H1 (cell line): ENCODE measurements around the gene MAN1C1. TPM values are rescaled to one million over a fixed set of nuclear protein-coding genes. Genes with fewer than 3 reads are reported as not detected.

ENCODE experiments used
- POLR2AphosphoS5 ChIP-seq: IDR thresholded peaks from 2 replicates; pipeline ENCODE4 v1.6.1; 2011; ENCODE audit warnings: low read depth, low read length
- polyA plus RNA-seq, 7 experiments: library from polyadenylated mRNA; depleted of rRNA in 3 of 7; stranded (reverse) in 5 of 7; unstranded in 2 of 7; fragments of >200 nt in 5 of 7; fragments of 200-250 nt in 2 of 7; gene quantifications; 1 replicate in 5 of 7; 2 replicates in 1 of 7; 4 replicates in 1 of 7; pipeline versions ENCODE4 v1.2.1 to v1.2.3, GENCODE V29; 2011 to 2013; ENCODE audit warnings: missing spikeins in 2 of 7, mixed read lengths in 2 of 7
- total RNA-seq: library from RNA; stranded (reverse); fragmentation: NEBNext Ultra II Directional; extraction: Animal tissue kit (Norgen Biotek cat#: 25700); gene quantifications from 2 replicates; pipeline ENCODE4 v1.2.1, GENCODE V29; 2021
- TF ChIP-seq, protein P1 (sequence below), 3 experiments: IDR thresholded peaks; 1 replicate in 2 of 3; 2 replicates in 1 of 3; pipeline versions ENCODE4 v1.5.1 to v1.6.1; 2011; ENCODE audit warnings: low read length in 3 of 3, mild to moderate bottlenecking in 3 of 3, inconsistent platforms in 2 of 3, low read depth in 1 of 3, moderate library complexity in 1 of 3; ENCODE audit not compliant: insufficient read depth in 1 of 3; ENCODE audit errors: control extremely low read depth in 1 of 3

The MAN1C1 gene
- total and polyA plus RNA-seq, 2 of the 8 experiments (the other 6 are each of a cell fraction or from before 2014, with no cell fraction given) = 7.8 to 15.2 TPM

DNA sequence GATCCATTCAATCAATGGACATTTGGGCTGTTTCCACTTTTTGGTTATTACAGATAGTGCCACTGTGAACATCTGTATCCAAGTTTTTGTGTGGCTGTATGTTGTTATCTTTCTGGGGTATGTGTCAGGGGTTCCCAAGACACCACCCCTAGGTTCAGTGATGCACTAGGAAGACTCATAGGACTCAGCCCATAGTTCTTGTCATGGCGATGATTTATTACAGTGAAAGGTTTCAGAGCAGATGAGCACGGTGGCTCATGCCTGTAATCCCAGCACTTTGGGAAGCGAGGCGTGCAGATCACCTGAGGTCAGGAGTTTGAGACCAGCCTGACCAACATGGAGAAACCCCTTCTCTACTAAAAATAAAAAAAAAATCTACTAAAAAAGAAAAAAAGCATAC is 64.1 kb downstream of the MAN1C1 start (continued):
- TF ChIP-seq, protein P1, sequence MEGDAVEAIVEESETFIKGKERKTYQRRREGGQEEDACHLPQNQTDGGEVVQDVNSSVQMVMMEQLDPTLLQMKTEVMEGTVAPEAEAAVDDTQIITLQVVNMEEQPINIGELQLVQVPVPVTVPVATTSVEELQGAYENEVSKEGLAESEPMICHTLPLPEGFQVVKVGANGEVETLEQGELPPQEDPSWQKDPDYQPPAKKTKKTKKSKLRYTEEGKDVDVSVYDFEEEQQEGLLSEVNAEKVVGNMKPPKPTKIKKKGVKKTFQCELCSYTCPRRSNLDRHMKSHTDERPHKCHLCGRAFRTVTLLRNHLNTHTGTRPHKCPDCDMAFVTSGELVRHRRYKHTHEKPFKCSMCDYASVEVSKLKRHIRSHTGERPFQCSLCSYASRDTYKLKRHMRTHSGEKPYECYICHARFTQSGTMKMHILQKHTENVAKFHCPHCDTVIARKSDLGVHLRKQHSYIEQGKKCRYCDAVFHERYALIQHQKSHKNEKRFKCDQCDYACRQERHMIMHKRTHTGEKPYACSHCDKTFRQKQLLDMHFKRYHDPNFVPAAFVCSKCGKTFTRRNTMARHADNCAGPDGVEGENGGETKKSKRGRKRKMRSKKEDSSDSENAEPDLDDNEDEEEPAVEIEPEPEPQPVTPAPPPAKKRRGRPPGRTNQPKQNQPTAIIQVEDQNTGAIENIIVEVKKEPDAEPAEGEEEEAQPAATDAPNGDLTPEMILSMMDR (IDR thresholded peaks at IDR 0.05; ENCODE audit: control extremely low read depth in 1 of 3, insufficient read depth in 1 of 3, low read depth in 1 of 3, low read length in 3 of 3) = no peak
- TF ChIP-seq POLR2AphosphoS5 = no peak
- TF ChIP-seq, all 59 proteins: peak for 0
